ENCODE measurements around the gene ARID3C. TPM values are rescaled to one million over a fixed set of nuclear protein-coding genes. Genes with fewer than 3 reads are reported as not detected.

ARID3C gene
- total RNA-seq, 2 experiments from 2014 or later, result 0.66 to 0.76 TPM

- ChIA-PET POLR2A (no interaction called here), CTCF (interaction anchor here (1.0 to 1.2 kb wide), 4 partner anchors 14 to 163 kb away, joined by 3 read pairs; no protein-coding TSS in a partner anchor)
- ATAC-seq (no peak), DNase-seq (no peak)
- Mint-ChIP-seq H3K27me3 (peaks cover 15% of the 10 kb centered on the region), H3K27ac (no peak overlapping the region), H3K36me3 (ENCODE audit: low read depth) (no peaks in the 10 kb centered on the region), H3K4me3 (no peak overlapping the region), H3K9me3 (ENCODE audit: low read depth) (no peaks in the 10 kb centered on the region), H3K4me1 (no peaks in the 10 kb centered on the region)
- intact Hi-C loops (cut with DNase I, micrococcal nuclease), result no loop called here
Observed at GRCh38 chr9:34599546-34599945, 29.3 kb downstream of the ARID3C start.

- no peak overlapping the region for H3K4me3 Mint-ChIP-seq
- CTCF ChIA-PET, result no interaction called here
- ATAC-seq, result no peak
- H3K4me1 Mint-ChIP-seq, result peaks cover 20% of the 10 kb centered on the region
- no peak for DNase-seq
- no peaks in the 10 kb centered on the region for H3K36me3 Mint-ChIP-seq (ENCODE audit: low read depth)
- no peaks in the 10 kb centered on the region for H3K9me3 Mint-ChIP-seq (ENCODE audit: low read depth)
- peaks cover 44% of the 10 kb centered on the region for H3K27me3 Mint-ChIP-seq
- no peak overlapping the region for H3K27ac Mint-ChIP-seq
- intact Hi-C loops (cut with DNase I, micrococcal nuclease), result loop anchor here in 1 of 2 experiments (5.0 kb wide), 1 partner anchor 87 kb away; no protein-coding TSS in a partner anchor
- POLR2A ChIA-PET, result no interaction called here
Observed at GRCh38 chr9:34594177-34594576, 34.7 kb downstream of the ARID3C start.

GRCh38 chr9:34592895-34593601 is 35.8 kb downstream of the ARID3C start:
- Mint-ChIP-seq H3K4me3 (no peak overlapping the region), H3K36me3 (ENCODE audit: low read depth) (no peaks in the 10 kb centered on the region), H3K27me3 (peaks cover 55% of the 10 kb centered on the region), H3K4me1 (peaks cover 27% of the 10 kb centered on the region), H3K9me3 (ENCODE audit: low read depth) (no peaks in the 10 kb centered on the region), H3K27ac (no peak overlapping the region)
- ChIA-PET CTCF (interaction anchor here (0.7 to 3.0 kb wide), 3 partner anchors 9 to 133 kb away, joined by 3 to 22 read pairs (median 4); no protein-coding TSS in a partner anchor), POLR2A (no interaction called here)
- intact Hi-C loops (cut with DNase I, micrococcal nuclease), result loop anchor here in 1 of 2 experiments (2.0 to 5.0 kb wide), 2 partner anchors 14 to 86 kb away; no protein-coding TSS in a partner anchor
- ATAC-seq, result no peak
- no peak for DNase-seq

GRCh38 chr9:34591917-34592866 is 36.7 kb downstream of the ARID3C start:
- intact Hi-C loops (cut with DNase I, micrococcal nuclease), result loop anchor here (1.0 to 5.0 kb wide), 6 partner anchors 15 to 188 kb away; no protein-coding TSS in a partner anchor
- H3K27ac Mint-ChIP-seq, result no peak overlapping the region
- no peaks in the 10 kb centered on the region for H3K36me3 Mint-ChIP-seq (ENCODE audit: low read depth)
- H3K4me3 Mint-ChIP-seq, result no peak overlapping the region
- peaks cover 27% of the 10 kb centered on the region for H3K4me1 Mint-ChIP-seq
- H3K27me3 Mint-ChIP-seq, result peaks cover 62% of the 10 kb centered on the region
- no peak for DNase-seq
- POLR2A ChIA-PET, result no interaction called here
- no peak for ATAC-seq
- CTCF ChIA-PET, result interaction anchor here (0.7 to 3.0 kb wide), 31 partner anchors 9 to 337 kb away, joined by 3 to 22 read pairs (median 4); partner anchors contain the start of genes GALT and SIGMAR1
- H3K9me3 Mint-ChIP-seq (ENCODE audit: low read depth), result no peaks in the 10 kb centered on the region

GRCh38 chr9:34591248-34591916 is 37.5 kb downstream of the ARID3C start:
- Mint-ChIP-seq H3K4me3 (peak overlapping the region; percentile 57), H3K36me3 (ENCODE audit: low read depth) (no peaks in the 10 kb centered on the region), H3K9me3 (ENCODE audit: low read depth) (no peaks in the 10 kb centered on the region), H3K27ac (no peak overlapping the region), H3K4me1 (peaks cover 27% of the 10 kb centered on the region), H3K27me3 (peaks cover 66% of the 10 kb centered on the region)
- DNase-seq (peak; percentile 89), ATAC-seq (peak; percentile 76)
- intact Hi-C loops (cut with DNase I, micrococcal nuclease), result loop anchor here (1.0 to 5.0 kb wide), 5 partner anchors 29 to 187 kb away; no protein-coding TSS in a partner anchor
- CTCF ChIA-PET, result interaction anchor here (0.6 to 3.0 kb wide), 35 partner anchors 8 to 1746 kb away, joined by 3 to 22 read pairs (median 4); partner anchors contain the start of genes GALT, RPP25L and SIGMAR1
- POLR2A ChIA-PET, result no interaction called here

- intact Hi-C loops (cut with DNase I, micrococcal nuclease), result loop anchor here (1.0 to 5.0 kb wide), 5 partner anchors 28 to 186 kb away; no protein-coding TSS in a partner anchor
- H3K4me3 Mint-ChIP-seq, result peak overlapping the region; percentile 57
- H3K27me3 Mint-ChIP-seq, result peaks cover 70% of the 10 kb centered on the region
- peak; percentile 42 for DNase-seq
- ATAC-seq, result peak; percentile 11
- ChIA-PET CTCF (interaction anchor here (0.6 to 3.0 kb wide), 24 partner anchors 8 to 1746 kb away, joined by 3 to 22 read pairs (median 4); partner anchors contain the start of genes GALT, RPP25L and SIGMAR1), POLR2A (no interaction called here)
- no peak overlapping the region for H3K27ac Mint-ChIP-seq
- no peaks in the 10 kb centered on the region for H3K36me3 Mint-ChIP-seq (ENCODE audit: low read depth)
- no peaks in the 10 kb centered on the region for H3K9me3 Mint-ChIP-seq (ENCODE audit: low read depth)
- peaks cover 27% of the 10 kb centered on the region for H3K4me1 Mint-ChIP-seq
Observed at GRCh38 chr9:34590381-34591247, 38.3 kb downstream of the ARID3C start.

GRCh38 chr9:34589636-34590380 is 39.1 kb downstream of the ARID3C start, which contains the start of gene CNTFR:
TSS of gene CNTFR (minus strand) at chr9:34589724. CDS start at chr9:34568981, 20,743 bp downstream.
- intact Hi-C loops (cut with DNase I, micrococcal nuclease), result loop anchor here in 1 of 2 experiments (5.0 kb wide), 1 partner anchor 83 kb away; no protein-coding TSS in a partner anchor
- peak; percentile 55 for DNase-seq
- peaks cover 70% of the 10 kb centered on the region for H3K27me3 Mint-ChIP-seq
- peak within 1 kb of the TSS; percentile 57 for H3K4me3 Mint-ChIP-seq
- ATAC-seq, result peak; percentile 26
- H3K27ac Mint-ChIP-seq, result no peak within 1 kb of the TSS
- CTCF ChIA-PET, result no interaction called here
- H3K4me1 Mint-ChIP-seq, result peaks cover 27% of the 10 kb centered on the region
- no peaks in the 10 kb centered on the region for H3K36me3 Mint-ChIP-seq (ENCODE audit: low read depth)
- POLR2A ChIA-PET, result no interaction called here
- H3K9me3 Mint-ChIP-seq (ENCODE audit: low read depth), result no peaks in the 10 kb centered on the region

- ATAC-seq (no peak), DNase-seq (no peak)
- Mint-ChIP-seq H3K27me3 (peaks cover 72% of the 10 kb centered on the region), H3K4me3 (peak overlapping the region; percentile 39), H3K9me3 (ENCODE audit: low read depth) (no peaks in the 10 kb centered on the region), H3K27ac (no peak overlapping the region), H3K36me3 (ENCODE audit: low read depth) (no peaks in the 10 kb centered on the region), H3K4me1 (peaks cover 27% of the 10 kb centered on the region)
- POLR2A ChIA-PET, result no interaction called here
- CTCF ChIA-PET, result interaction anchor here (0.7 to 1.4 kb wide), 2 partner anchors 42 to 185 kb away, joined by 3 to 6 read pairs; no protein-coding TSS in a partner anchor
- intact Hi-C loops (cut with DNase I, micrococcal nuclease), result no loop called here
Observed at GRCh38 chr9:34588671-34589635, 39.9 kb downstream of the ARID3C start.

GRCh38 chr9:34587271-34587670 is 41.6 kb downstream of the ARID3C start:
- H3K4me1 Mint-ChIP-seq, result peaks cover 24% of the 10 kb centered on the region
- no peak overlapping the region for H3K4me3 Mint-ChIP-seq
- intact Hi-C loops (cut with DNase I, micrococcal nuclease), result no loop called here
- no peak overlapping the region for H3K27ac Mint-ChIP-seq
- H3K9me3 Mint-ChIP-seq (ENCODE audit: low read depth), result no peaks in the 10 kb centered on the region
- peak; percentile 57 for ATAC-seq
- ChIA-PET CTCF (interaction anchor here (0.7 to 1.4 kb wide), 6 partner anchors 9 to 783 kb away, joined by 3 to 6 read pairs (median 3); no protein-coding TSS in a partner anchor), POLR2A (no interaction called here)
- H3K27me3 Mint-ChIP-seq, result peaks cover 69% of the 10 kb centered on the region
- H3K36me3 Mint-ChIP-seq (ENCODE audit: low read depth), result no peaks in the 10 kb centered on the region
- no peak for DNase-seq
